SJCRH30 (cell line): ENCODE data around the gene PKIG. TPM values are rescaled to one million over a fixed set of nuclear protein-coding genes. Genes with fewer than 3 reads are reported as not detected.

Experiments
- DNase-seq, 2 experiments: peaks; one replicate each; pipeline ENCODE4 v3.0.0-alpha.2; 2015 to 2020
- H3K27ac ChIP-seq: fragments of 250-450 bp; sonication (Bioruptor Pico); 2 replicates; pipeline ENCODE4 v1.5.1; 2020; ENCODE audit warnings: mild to moderate bottlenecking, moderate library complexity
- H3K27me3 ChIP-seq: fragments of 250-450 bp; sonication (Bioruptor Pico); 2 replicates; pipeline ENCODE4 v1.5.1; 2020; ENCODE audit warnings: mild to moderate bottlenecking, moderate library complexity
- H3K36me3 ChIP-seq: fragments of 250-450 bp; sonication (Bioruptor Pico); 2 replicates; pipeline ENCODE4 v1.5.1; 2020; ENCODE audit warnings: mild to moderate bottlenecking, moderate library complexity
- H3K4me1 ChIP-seq: fragments of 250-450 bp; sonication (Bioruptor Pico); 2 replicates; pipeline ENCODE4 v1.5.1; 2020; ENCODE audit warnings: mild to moderate bottlenecking, moderate library complexity
- H3K4me3 ChIP-seq: fragments of 250-450 bp; sonication (Bioruptor Pico); 2 replicates; pipeline ENCODE4 v1.5.1; 2020; ENCODE audit warnings: mild to moderate bottlenecking, moderate library complexity
- H3K9me3 ChIP-seq: fragments of 250-450 bp; sonication (Bioruptor Pico); replicated peaks from 2 replicates; pipeline ENCODE4 v1.5.1; 2020; ENCODE audit warnings: mild to moderate bottlenecking, moderate library complexity
- total RNA-seq: library from RNA; depleted of rRNA; stranded (reverse); fragments of >200 nt; shearing (Covaris generic); gene quantifications from 2 replicates; pipeline ENCODE4 v1.2.3, GENCODE V29; 2014; rRNA removed

PKIG gene
- 9.6 and 10.1 TPM in 2 replicates for total RNA-seq

GRCh38 chr20:44582311-44583025, at the start of gene PKIG:
Gene PKIG, plus strand, starts transcription at chr20:44582579. Its CDS starts 31,978 bp downstream, at chr20:44614557.
- DNase-seq = peak; percentile 61 to 85
- peak within 1 kb of the TSS; percentile 7; the same call in 1 of the 2 replicates for H3K27ac ChIP-seq
- H3K4me3 ChIP-seq = peak within 1 kb of the TSS; percentile 40
- no peaks in the 10 kb centered on the region for H3K9me3 ChIP-seq
- no peaks in the 10 kb centered on the region; the same call in 1 of the 2 replicates for H3K27me3 ChIP-seq
- no peaks in the 10 kb centered on the region for H3K36me3 ChIP-seq
- H3K4me1 ChIP-seq = peaks cover 16% of the 10 kb centered on the region

GRCh38 chr20:44532981-44533331, 49.4 kb upstream of the PKIG start:
- Histone ChIP-seq H3K4me3 (no peak overlapping the region), H3K27me3 (peaks cover 35% of the 10 kb centered on the region), H3K4me1 (no peaks in the 10 kb centered on the region), H3K36me3 (no peaks in the 10 kb centered on the region), H3K27ac (no peak overlapping the region), H3K9me3 (no peaks in the 10 kb centered on the region)
- DNase-seq = no peak

DNA sequence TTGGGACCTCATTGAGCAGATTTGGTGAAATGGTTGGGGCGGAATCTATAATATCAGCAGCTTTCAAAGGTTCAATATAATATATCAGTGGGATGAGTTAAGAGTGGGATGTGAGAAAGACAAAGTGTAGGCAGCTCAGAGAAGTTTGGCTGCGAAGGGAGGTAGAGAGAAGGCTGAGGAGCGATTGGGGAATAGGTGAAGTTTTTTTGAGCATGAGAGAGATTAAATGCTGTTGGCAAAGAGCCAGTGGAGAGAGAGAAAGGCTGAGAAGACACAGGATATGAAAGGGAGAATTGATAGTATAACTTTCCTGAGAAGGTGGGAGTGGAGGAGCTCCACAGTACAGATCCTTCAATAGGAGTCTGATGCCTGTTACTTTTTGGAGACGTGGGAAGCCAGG, 48.5 kb upstream of the PKIG start:
- no peak for DNase-seq
- no peak overlapping the region for H3K4me3 ChIP-seq
- no peaks in the 10 kb centered on the region for H3K4me1 ChIP-seq
- peaks cover 32% of the 10 kb centered on the region for H3K27me3 ChIP-seq
- no peaks in the 10 kb centered on the region for H3K9me3 ChIP-seq
- no peaks in the 10 kb centered on the region for H3K36me3 ChIP-seq
- H3K27ac ChIP-seq = no peak overlapping the region

DNA sequence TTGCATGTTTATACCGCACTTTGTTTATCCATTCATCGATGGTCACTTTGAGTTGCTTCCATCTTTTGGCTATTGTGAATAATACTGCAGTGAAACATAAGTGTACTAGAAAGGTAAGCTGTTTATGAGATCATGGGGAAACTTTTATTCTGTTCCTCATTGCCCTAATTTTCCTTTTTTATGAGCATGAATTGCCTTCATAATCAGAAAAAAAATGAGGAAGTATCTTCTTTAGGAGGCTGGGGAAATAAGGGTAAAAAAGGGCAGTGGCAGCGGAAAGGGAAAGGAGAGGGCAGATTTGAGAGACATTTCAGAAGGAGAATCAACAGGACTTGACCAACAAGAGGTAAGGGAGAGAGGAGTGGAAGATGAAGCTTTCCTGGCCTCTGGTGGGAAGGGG, 46.2 kb upstream of the PKIG start:
- Histone ChIP-seq H3K9me3 (no peaks in the 10 kb centered on the region), H3K4me1 (no peaks in the 10 kb centered on the region), H3K36me3 (no peaks in the 10 kb centered on the region), H3K27ac (no peak overlapping the region), H3K4me3 (no peak overlapping the region), H3K27me3 (peaks cover 26% of the 10 kb centered on the region)
- no peak for DNase-seq

- no peaks in the 10 kb centered on the region for H3K36me3 ChIP-seq
- H3K27ac ChIP-seq = no peak overlapping the region
- H3K4me3 ChIP-seq = no peak overlapping the region
- no peak for DNase-seq
- no peaks in the 10 kb centered on the region for H3K9me3 ChIP-seq
- no peaks in the 10 kb centered on the region for H3K4me1 ChIP-seq
- H3K27me3 ChIP-seq = peaks cover 30% of the 10 kb centered on the region
These were observed 44.4 kb upstream of the PKIG start for GRCh38 chr20:44537993-44538392.

DNA sequence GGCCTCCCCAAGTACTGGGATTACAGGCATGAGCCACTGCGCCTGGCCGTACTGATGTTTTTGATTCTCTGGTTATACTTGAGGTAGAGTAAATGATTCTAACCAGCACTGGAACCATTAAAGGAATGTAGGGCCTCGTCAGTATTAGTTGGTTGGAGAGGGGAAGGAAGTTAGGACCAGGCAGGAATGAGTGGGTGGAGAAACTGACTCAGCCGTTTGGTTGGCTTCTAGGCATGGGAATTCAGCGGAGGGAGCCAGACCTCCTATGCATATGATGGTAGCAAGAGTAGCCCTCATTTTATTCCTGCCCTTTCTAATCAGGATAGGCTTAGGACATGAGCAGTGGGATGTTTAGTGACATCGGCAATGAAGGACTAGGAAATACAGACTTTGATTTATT, 41.5 kb upstream of the PKIG start:
- no peak overlapping the region for H3K4me3 ChIP-seq
- no peak overlapping the region for H3K27ac ChIP-seq
- peaks cover 32% of the 10 kb centered on the region for H3K27me3 ChIP-seq
- H3K4me1 ChIP-seq = no peaks in the 10 kb centered on the region
- H3K9me3 ChIP-seq = no peaks in the 10 kb centered on the region
- no peak for DNase-seq
- H3K36me3 ChIP-seq = no peaks in the 10 kb centered on the region

DNA sequence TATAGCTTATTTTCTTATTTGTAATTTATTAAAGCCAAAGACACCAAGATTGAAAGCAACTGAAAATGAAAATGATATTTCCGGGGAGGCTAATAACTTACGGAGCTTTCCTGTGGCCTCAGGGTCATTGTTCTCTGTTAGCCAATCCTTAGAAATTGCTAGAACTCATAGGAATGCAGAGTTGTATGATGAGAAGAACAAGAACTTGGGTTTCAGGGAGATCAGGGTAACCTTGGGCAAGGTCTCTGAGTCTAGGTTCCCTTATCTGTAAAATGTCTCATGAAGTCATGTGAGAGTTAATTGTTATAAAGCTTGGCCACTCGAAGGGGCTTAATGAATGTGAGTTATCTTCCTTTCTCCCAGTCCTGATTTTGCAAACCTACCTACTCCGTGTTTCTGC, 40.4 kb upstream of the PKIG start:
- no peak for DNase-seq
- no peaks in the 10 kb centered on the region for H3K4me1 ChIP-seq
- H3K9me3 ChIP-seq = no peaks in the 10 kb centered on the region
- H3K27ac ChIP-seq = no peak overlapping the region
- H3K27me3 ChIP-seq = peaks cover 37% of the 10 kb centered on the region
- H3K36me3 ChIP-seq = no peaks in the 10 kb centered on the region
- H3K4me3 ChIP-seq = no peak overlapping the region

DNA sequence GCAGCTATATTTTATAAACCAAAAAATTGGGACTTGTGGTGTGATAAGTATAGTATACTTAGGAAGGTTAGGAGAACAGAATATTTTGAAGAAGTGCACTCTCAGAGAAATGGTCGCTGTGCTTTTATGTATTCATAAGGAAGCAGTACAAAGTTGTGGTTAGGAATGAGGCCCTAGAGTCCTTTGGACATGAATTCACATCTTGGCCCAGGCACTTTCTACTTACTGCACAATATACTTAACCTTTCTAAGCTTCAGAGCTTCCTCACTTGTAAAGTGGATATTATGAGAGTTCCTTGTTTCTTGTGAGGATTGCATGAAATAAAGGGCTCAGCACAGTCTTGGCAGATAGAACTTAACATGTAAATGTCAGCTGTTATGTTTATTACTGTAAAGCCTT, 39.5 kb upstream of the PKIG start:
- Histone ChIP-seq H3K4me1 (no peaks in the 10 kb centered on the region), H3K27ac (no peak overlapping the region), H3K27me3 (peaks cover 43% of the 10 kb centered on the region), H3K36me3 (no peaks in the 10 kb centered on the region), H3K9me3 (no peaks in the 10 kb centered on the region), H3K4me3 (no peak overlapping the region)
- no peak for DNase-seq

DNA sequence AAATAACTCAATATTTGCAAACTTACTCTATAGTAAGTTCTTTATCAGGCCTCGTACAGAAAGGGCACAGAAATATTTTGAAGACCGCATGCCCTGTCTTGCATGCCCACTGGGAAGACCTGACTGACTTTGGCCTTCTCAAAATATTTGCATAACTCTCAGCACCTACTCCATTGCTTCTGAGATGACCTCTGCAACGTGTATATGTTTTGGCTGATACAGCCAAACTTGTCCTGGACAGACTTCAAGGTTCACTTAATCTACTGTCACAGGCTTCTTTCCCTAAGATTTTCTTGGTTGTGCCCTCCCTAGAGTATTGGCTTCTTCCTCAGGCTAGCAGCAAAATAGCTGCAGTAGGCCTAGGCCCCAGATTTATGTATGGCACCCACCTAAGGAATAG, 39.0 kb upstream of the PKIG start:
- Histone ChIP-seq H3K36me3 (no peaks in the 10 kb centered on the region), H3K27me3 (peaks cover 43% of the 10 kb centered on the region), H3K9me3 (no peaks in the 10 kb centered on the region), H3K27ac (no peak overlapping the region), H3K4me1 (no peaks in the 10 kb centered on the region), H3K4me3 (no peak overlapping the region)
- DNase-seq = no peak

- DNase-seq = no peak
- Histone ChIP-seq H3K27me3 (peaks cover 43% of the 10 kb centered on the region), H3K9me3 (no peaks in the 10 kb centered on the region), H3K4me1 (peaks cover 3% of the 10 kb centered on the region; the same call in 1 of the 2 replicates), H3K36me3 (no peaks in the 10 kb centered on the region), H3K4me3 (no peak overlapping the region), H3K27ac (no peak overlapping the region)
These were observed 38.1 kb upstream of the PKIG start for GRCh38 chr20:44544263-44544662.

GRCh38 chr20:44547419-44547818, 35.0 kb upstream of the PKIG start:
- Histone ChIP-seq H3K27me3 (peaks cover 34% of the 10 kb centered on the region), H3K36me3 (no peaks in the 10 kb centered on the region), H3K4me3 (no peak overlapping the region), H3K9me3 (no peaks in the 10 kb centered on the region), H3K27ac (no peak overlapping the region), H3K4me1 (peaks cover 4% of the 10 kb centered on the region; the same call in 1 of the 2 replicates)
- no peak for DNase-seq

GRCh38 chr20:44549123-44549522, 33.3 kb upstream of the PKIG start:
- no peak for DNase-seq
- H3K4me3 ChIP-seq = no peak overlapping the region
- H3K4me1 ChIP-seq = peaks cover 17% of the 10 kb centered on the region; the same call in 1 of the 2 replicates
- H3K36me3 ChIP-seq = no peaks in the 10 kb centered on the region
- no peak overlapping the region for H3K27ac ChIP-seq
- peaks cover 26% of the 10 kb centered on the region for H3K27me3 ChIP-seq
- no peaks in the 10 kb centered on the region for H3K9me3 ChIP-seq

GRCh38 chr20:44552050-44552449, 30.3 kb upstream of the PKIG start:
- H3K9me3 ChIP-seq = no peaks in the 10 kb centered on the region

DNA sequence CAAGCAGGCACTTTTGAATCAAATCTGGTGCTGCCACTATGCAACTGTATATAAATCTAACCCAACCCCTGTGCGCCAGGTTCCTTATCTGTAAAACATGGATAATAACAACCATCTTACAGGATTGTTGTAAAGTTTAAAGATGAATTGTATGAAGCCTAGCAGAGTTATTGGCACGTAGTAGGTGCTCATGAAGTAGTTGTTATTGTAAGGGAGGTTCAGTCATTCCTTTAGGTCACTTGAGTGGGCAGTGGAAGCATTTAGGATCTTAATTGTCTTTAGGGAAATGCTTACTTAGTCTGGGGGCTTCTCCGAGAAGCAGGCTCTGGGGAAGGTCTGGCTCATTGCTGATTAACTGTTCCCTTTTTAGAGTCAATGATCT, 29.8 kb upstream of the PKIG start:
- Histone ChIP-seq H3K4me1 (peaks cover 17% of the 10 kb centered on the region; the same call in 1 of the 2 replicates), H3K9me3 (no peaks in the 10 kb centered on the region), H3K27ac (no peak overlapping the region), H3K27me3 (peaks cover 5% of the 10 kb centered on the region; the same call in 1 of the 2 replicates), H3K4me3 (no peak overlapping the region), H3K36me3 (no peaks in the 10 kb centered on the region)
- no peak for DNase-seq

More at GRCh38 chr20:44552050-44552449, 30.3 kb upstream of the PKIG start:
- peaks cover 17% of the 10 kb centered on the region; the same call in 1 of the 2 replicates for H3K4me1 ChIP-seq
- no peaks in the 10 kb centered on the region for H3K36me3 ChIP-seq
- no peak overlapping the region for H3K4me3 ChIP-seq
- no peak for DNase-seq
- no peak overlapping the region for H3K27ac ChIP-seq
- peaks cover 10% of the 10 kb centered on the region; the same call in 1 of the 2 replicates for H3K27me3 ChIP-seq

- Histone ChIP-seq H3K9me3 (no peaks in the 10 kb centered on the region), H3K36me3 (no peaks in the 10 kb centered on the region), H3K27ac (no peak overlapping the region), H3K27me3 (peaks cover 4% of the 10 kb centered on the region; the same call in 1 of the 2 replicates), H3K4me1 (peaks cover 17% of the 10 kb centered on the region; the same call in 1 of the 2 replicates), H3K4me3 (no peak overlapping the region)
- peak in 1 of 2 experiments; percentile 46 for DNase-seq
These were observed 29.1 kb upstream of the PKIG start for GRCh38 chr20:44552950-44553908.
